Mucosa of gallbladder (tissue), 1 donor: ENCODE data around the gene HIRIP3. TPM values are rescaled to one million over a fixed set of nuclear protein-coding genes. Genes with fewer than 3 reads are reported as not detected.
"Not testable (repeated sequence)": the region's sequence is repeated elsewhere in the genome, so short reads cannot be mapped to it uniquely, and the experiment has no call there.

ENCODE experiments used
- DNase-seq: peaks from one replicate; pipeline ENCODE4 v3.0.0-alpha.2; 2020; ENCODE audit warnings: low spot score
- total RNA-seq: library from RNA; stranded (reverse); gene quantifications from one replicate; pipeline ENCODE4 v1.2.1, GENCODE V29; 2021
- donor health status: DM: no; HTN: no; CAD: no.

The HIRIP3 gene
- total RNA-seq, 1 donor from 2014 or later: 16.3 TPM

- DNase-seq: not testable (repeated sequence)
Measured at GRCh38 chr16:29959821-29960220, 35.6 kb downstream of the HIRIP3 start.

DNA sequence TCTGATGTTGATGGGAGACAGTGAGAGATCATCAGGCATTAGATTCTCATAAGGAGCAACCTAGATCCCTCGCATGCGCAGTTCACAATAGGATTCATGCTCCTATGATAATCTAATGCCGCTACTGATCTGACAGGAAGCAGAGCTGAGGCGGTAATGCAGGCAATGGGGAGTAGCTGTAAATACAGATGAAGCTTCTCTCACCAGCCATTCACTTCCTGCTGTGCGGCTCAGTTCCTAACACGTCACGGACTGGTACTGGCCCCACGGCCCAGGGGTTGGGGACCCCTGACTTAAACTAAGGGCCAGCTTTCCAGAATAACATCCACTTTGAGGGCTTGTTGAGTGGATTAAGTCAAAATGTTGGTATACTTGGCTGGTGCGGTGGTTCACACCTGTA lies 36.1 kb downstream of the HIRIP3 start:
- no peak for DNase-seq

GRCh38 chr16:29958756-29959155 lies 36.7 kb downstream of the HIRIP3 start:
- DNase-seq: no peak

DNA sequence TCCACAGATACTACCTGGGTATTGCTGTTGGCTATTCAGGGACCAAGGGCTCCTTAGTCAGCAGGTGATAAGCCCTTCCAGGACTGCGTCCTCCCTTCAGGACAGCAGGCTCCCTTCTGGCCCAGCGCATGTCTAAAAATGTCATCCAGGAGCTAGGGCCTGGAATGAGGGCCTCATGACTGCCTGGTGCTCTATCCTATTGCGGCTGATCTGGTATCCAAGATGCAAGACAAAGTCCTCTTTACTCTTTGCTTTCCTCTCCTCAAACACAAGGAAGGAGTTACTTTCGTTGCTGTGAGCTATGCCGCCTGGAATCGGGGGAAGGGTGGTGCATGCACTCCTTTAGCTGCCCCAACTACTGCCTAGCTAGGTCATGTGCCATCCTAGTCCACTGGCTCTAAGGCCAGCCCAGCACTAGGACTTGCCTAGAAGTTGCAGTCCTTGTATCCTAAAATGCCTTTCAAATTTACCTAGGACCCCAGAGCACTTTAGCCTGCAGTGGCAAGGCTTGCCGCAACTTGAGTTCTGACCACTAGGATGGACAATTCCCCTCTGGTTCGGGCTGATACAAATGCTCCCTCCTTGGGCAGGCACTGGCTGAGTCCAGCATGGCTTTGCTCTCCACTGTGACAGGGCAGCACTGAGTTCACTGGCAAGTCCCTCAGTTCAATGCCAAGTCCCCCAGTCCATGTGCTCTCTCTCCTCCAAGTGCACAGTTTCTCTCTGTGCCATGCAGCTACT lies 43.6 kb downstream of the HIRIP3 start:
- DNase-seq: no peak

- no peak for DNase-seq
Measured at GRCh38 chr16:29950806-29951461, 44.5 kb downstream of the HIRIP3 start.

- no peak for DNase-seq
Measured at GRCh38 chr16:29947897-29948296, 47.5 kb downstream of the HIRIP3 start.

GRCh38 chr16:29943846-29944799 lies 51.3 kb downstream of the HIRIP3 start:
- DNase-seq: peak; percentile 76

Other genes with a start within 250 kb of the HIRIP3 start
- gene C16orf54, start 249.6 kb downstream of the HIRIP3 start, total RNA-seq: 3.0 TPM
- gene ZG16, start 217.4 kb downstream of the HIRIP3 start, total RNA-seq: not detected
- gene KIF22, start 204.9 kb downstream of the HIRIP3 start, total RNA-seq: 21.6 TPM
- gene MAZ, start 189.1 kb downstream of the HIRIP3 start, total RNA-seq: 192 TPM
- gene PRRT2, start 183.4 kb downstream of the HIRIP3 start, total RNA-seq: 20.8 TPM
- gene PAGR1, start 179.5 kb downstream of the HIRIP3 start, total RNA-seq: 38.9 TPM
- 253 TPM for gene MVP, start 175.2 kb downstream of the HIRIP3 start, total RNA-seq
- gene CDIPT, start 132.4 kb downstream of the HIRIP3 start, total RNA-seq: 110 TPM
- 113 TPM for gene SEZ6L2, start 96.1 kb downstream of the HIRIP3 start, total RNA-seq
- 94.5 TPM for gene ASPHD1, start 95.1 kb downstream of the HIRIP3 start, total RNA-seq
- gene KCTD13, start 69.4 kb downstream of the HIRIP3 start, total RNA-seq: 28.4 TPM
- gene TMEM219, start 33.5 kb downstream of the HIRIP3 start, total RNA-seq: 167 TPM
- 67.3 TPM for gene TAOK2, start 21.7 kb downstream of the HIRIP3 start, total RNA-seq
- gene INO80E, start 624 bp upstream of the HIRIP3 start, total RNA-seq: 88.4 TPM
- gene DOC2A, start 15.4 kb upstream of the HIRIP3 start, total RNA-seq: 18.8 TPM
- gene C16orf92, start 27.6 kb upstream of the HIRIP3 start, total RNA-seq: not detected
- not detected for gene TLCD3B, start 35.7 kb upstream of the HIRIP3 start, total RNA-seq
- 1,422 TPM for gene ALDOA, start 70.1 kb upstream of the HIRIP3 start, total RNA-seq
- 95.3 TPM for gene PPP4C, start 80.4 kb upstream of the HIRIP3 start, total RNA-seq
- 3.7 TPM for gene TBX6, start 96.3 kb upstream of the HIRIP3 start, total RNA-seq
- 81.7 TPM for gene YPEL3, start 100.6 kb upstream of the HIRIP3 start, total RNA-seq
- gene GDPD3, start 117.9 kb upstream of the HIRIP3 start, total RNA-seq: 11.2 TPM
- gene MAPK3, start 127.6 kb upstream of the HIRIP3 start, total RNA-seq: 109 TPM
- gene CORO1A, start 188.0 kb upstream of the HIRIP3 start, total RNA-seq: 58.5 TPM
- gene BOLA2B, start 198.0 kb upstream of the HIRIP3 start, total RNA-seq: 59.4 TPM
- 70.4 TPM for gene SLX1A, start 198.3 kb upstream of the HIRIP3 start, total RNA-seq
- 19.4 TPM for gene SULT1A3, start 203.6 kb upstream of the HIRIP3 start, total RNA-seq